ENCODE measurements around the gene CD274. TPM values are rescaled to one million over a fixed set of nuclear protein-coding genes. Genes with fewer than 3 reads are reported as not detected.

The CD274 gene
- total and polyA plus RNA-seq, 2 donors (not counting 1 experiment from before 2014, with no cell fraction given): 3.1 to 3.3 TPM

DNA sequence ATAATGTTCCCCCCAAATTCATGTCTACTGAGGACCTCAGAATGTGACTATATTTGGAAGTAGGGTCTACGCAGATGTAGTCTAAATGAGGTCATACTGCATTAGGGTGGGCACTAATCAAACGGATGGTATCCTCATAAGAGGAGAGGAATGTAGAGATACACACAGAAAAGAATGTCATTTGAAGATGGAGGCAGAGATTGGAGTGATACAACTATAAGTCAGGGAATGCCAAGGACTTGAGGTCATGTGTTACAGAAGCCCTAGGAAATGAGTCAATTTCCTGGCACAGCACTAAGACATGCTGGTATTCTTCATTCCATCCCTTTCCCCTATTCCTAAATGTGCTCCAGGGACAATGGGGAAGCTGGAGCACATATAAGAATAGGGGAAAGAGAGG is 59.2 kb downstream of the CD274 start:
- H3K36me3 ChIP-seq (ENCODE audit: control insufficient read depth, insufficient read depth, low read length): no peaks in the 10 kb centered on the region
- H3K27ac ChIP-seq (ENCODE audit: insufficient read depth, low read length): peak overlapping the region; percentile 98
- H3K4me3 ChIP-seq (replicated peaks in 1 of 4; ENCODE audit: control extremely low read depth in 1 of 4, insufficient read depth in 1 of 4, low read depth in 3 of 4, low read length in 4 of 4): peak overlapping the region; percentile 11 to 66 (median 63)
- H3K27me3 ChIP-seq (ENCODE audit: control insufficient read depth, insufficient read depth, low read length): no peaks in the 10 kb centered on the region
- TF ChIP-seq, protein P1, sequence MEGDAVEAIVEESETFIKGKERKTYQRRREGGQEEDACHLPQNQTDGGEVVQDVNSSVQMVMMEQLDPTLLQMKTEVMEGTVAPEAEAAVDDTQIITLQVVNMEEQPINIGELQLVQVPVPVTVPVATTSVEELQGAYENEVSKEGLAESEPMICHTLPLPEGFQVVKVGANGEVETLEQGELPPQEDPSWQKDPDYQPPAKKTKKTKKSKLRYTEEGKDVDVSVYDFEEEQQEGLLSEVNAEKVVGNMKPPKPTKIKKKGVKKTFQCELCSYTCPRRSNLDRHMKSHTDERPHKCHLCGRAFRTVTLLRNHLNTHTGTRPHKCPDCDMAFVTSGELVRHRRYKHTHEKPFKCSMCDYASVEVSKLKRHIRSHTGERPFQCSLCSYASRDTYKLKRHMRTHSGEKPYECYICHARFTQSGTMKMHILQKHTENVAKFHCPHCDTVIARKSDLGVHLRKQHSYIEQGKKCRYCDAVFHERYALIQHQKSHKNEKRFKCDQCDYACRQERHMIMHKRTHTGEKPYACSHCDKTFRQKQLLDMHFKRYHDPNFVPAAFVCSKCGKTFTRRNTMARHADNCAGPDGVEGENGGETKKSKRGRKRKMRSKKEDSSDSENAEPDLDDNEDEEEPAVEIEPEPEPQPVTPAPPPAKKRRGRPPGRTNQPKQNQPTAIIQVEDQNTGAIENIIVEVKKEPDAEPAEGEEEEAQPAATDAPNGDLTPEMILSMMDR (conservative IDR thresholded peaks at IDR 0.05 in 1 of 2, IDR thresholded peaks at IDR 0.05 in 1 of 2; ENCODE audit: low read depth in 1 of 2, low read length in 2 of 2): no peak
- TF ChIP-seq EZH2 (IDR thresholded peaks at IDR 0.05; ENCODE audit: low read length, missing control alignments): no peak
- peaks cover 13% of the 10 kb centered on the region for H3K4me1 ChIP-seq (ENCODE audit: control insufficient read depth, extremely low read depth, insufficient read depth, low read length)
- H4K20me1 ChIP-seq (ENCODE audit: control insufficient read depth, extremely low read depth, insufficient read depth, low read length): no peaks in the 10 kb centered on the region
- DNase-seq (ENCODE audit: low read depth in 2 of 2): peak; percentile 91 to 100
- peaks cover 20% of the 10 kb centered on the region for H3K79me2 ChIP-seq (ENCODE audit: control insufficient read depth, insufficient read depth, low read length)
- H3K9ac ChIP-seq (ENCODE audit: insufficient read depth, low read length): no peak overlapping the region
- H3K4me2 ChIP-seq (ENCODE audit: extremely low read depth, insufficient read depth, low read length): peak overlapping the region; percentile 96
- no peaks in the 10 kb centered on the region for H3K9me3 ChIP-seq (ENCODE audit: control insufficient read depth, insufficient read depth, low read depth, low read length)
- H2AFZ ChIP-seq (ENCODE audit: low read length): peak overlapping the region; percentile 8

DNA sequence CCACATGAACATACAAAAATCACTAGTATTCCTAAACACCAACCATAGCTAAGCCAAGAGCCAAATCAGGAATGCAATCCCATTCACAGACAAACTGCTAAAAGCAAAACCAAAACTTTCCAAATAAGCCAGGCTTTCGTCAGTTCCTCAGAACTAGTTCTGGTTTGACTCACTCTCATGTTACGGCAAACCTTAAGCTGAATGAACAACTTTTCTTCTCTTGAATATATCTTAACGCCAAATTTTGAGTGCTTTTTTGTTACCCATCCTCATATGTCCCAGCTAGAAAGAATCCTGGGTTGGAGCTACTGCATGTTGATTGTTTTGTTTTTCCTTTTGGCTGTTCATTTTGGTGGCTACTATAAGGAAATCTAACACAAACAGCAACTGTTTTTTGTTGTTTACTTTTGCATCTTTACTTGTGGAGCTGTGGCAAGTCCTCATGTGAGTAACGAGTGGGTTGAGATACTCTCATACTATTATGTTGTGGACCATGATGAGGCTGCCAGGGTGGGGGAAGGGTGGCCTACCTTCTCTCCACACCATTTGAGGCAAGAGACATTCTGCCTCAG is 60.1 kb downstream of the CD274 start, which contains the start of gene PDCD1LG2:
Gene PDCD1LG2, plus strand, starts transcription at position 172 of the 572 bp plus-strand sequence. CDS start 12,016 bp downstream, outside the sequence.
- Histone ChIP-seq H2AFZ (ENCODE audit: low read length) (peak within 1 kb of the TSS; percentile 8), H3K36me3 (ENCODE audit: control insufficient read depth, insufficient read depth, low read length) (no peaks in the 10 kb centered on the region), H3K79me2 (ENCODE audit: control insufficient read depth, insufficient read depth, low read length) (peaks cover 20% of the 10 kb centered on the region), H3K9me3 (ENCODE audit: control insufficient read depth, insufficient read depth, low read depth, low read length) (no peaks in the 10 kb centered on the region), H3K27me3 (ENCODE audit: control insufficient read depth, insufficient read depth, low read length) (no peaks in the 10 kb centered on the region), H4K20me1 (ENCODE audit: control insufficient read depth, extremely low read depth, insufficient read depth, low read length) (no peaks in the 10 kb centered on the region), H3K4me3 (replicated peaks in 1 of 4; ENCODE audit: control extremely low read depth in 1 of 4, insufficient read depth in 1 of 4, low read depth in 3 of 4, low read length in 4 of 4) (peak within 1 kb of the TSS; percentile 62 to 68 (median 65)), H3K9ac (ENCODE audit: insufficient read depth, low read length) (peak within 1 kb of the TSS; percentile 55), H3K4me2 (ENCODE audit: extremely low read depth, insufficient read depth, low read length) (peak within 1 kb of the TSS; percentile 96), H3K4me1 (ENCODE audit: control insufficient read depth, extremely low read depth, insufficient read depth, low read length) (peaks cover 13% of the 10 kb centered on the region), H3K27ac (ENCODE audit: insufficient read depth, low read length) (peak within 1 kb of the TSS; percentile 98)
- peak; percentile 81 to 87 for DNase-seq (ENCODE audit: low read depth in 2 of 2)
- no peak for TF ChIP-seq EZH2 (IDR thresholded peaks at IDR 0.05; ENCODE audit: low read length, missing control alignments)
- TF ChIP-seq, protein P1 (conservative IDR thresholded peaks at IDR 0.05 in 1 of 2, IDR thresholded peaks at IDR 0.05 in 1 of 2; ENCODE audit: low read depth in 1 of 2, low read length in 2 of 2): no peak

DNA sequence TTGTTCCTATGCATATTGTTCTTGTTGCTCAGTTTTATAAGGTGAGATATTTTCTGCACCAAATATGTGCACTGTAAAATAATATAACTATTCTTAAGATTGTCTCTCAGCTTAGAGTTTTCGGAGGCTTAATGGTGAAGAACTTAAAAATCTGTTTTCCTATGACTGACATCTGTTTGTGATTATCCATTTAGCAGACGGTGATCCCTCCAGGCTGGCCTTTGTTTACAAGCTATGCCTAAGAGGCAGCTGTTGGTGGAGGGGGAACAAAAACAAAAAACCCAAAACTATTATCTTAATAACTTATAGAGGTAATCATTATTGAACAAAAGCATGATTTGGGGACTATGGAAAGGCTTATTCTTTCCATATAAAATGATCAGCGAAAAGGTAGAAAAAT is 60.6 kb downstream of the CD274 start:
- peak in 1 of 2 donors; percentile 20 for DNase-seq (ENCODE audit: low read depth in 2 of 2)
- Histone ChIP-seq H3K79me2 (ENCODE audit: control insufficient read depth, insufficient read depth, low read length) (peaks cover 20% of the 10 kb centered on the region), H3K9ac (ENCODE audit: insufficient read depth, low read length) (peak overlapping the region; percentile 55), H3K4me1 (ENCODE audit: control insufficient read depth, extremely low read depth, insufficient read depth, low read length) (peaks cover 13% of the 10 kb centered on the region), H3K4me2 (ENCODE audit: extremely low read depth, insufficient read depth, low read length) (peak overlapping the region; percentile 96), H3K9me3 (ENCODE audit: control insufficient read depth, insufficient read depth, low read depth, low read length) (no peaks in the 10 kb centered on the region), H2AFZ (ENCODE audit: low read length) (no peak overlapping the region), H3K36me3 (ENCODE audit: control insufficient read depth, insufficient read depth, low read length) (no peaks in the 10 kb centered on the region), H3K4me3 (replicated peaks in 1 of 4; ENCODE audit: control extremely low read depth in 1 of 4, insufficient read depth in 1 of 4, low read depth in 3 of 4, low read length in 4 of 4) (peak overlapping the region; percentile 62 to 68 (median 65)), H3K27me3 (ENCODE audit: control insufficient read depth, insufficient read depth, low read length) (no peaks in the 10 kb centered on the region), H4K20me1 (ENCODE audit: control insufficient read depth, extremely low read depth, insufficient read depth, low read length) (no peaks in the 10 kb centered on the region), H3K27ac (ENCODE audit: insufficient read depth, low read length) (peak overlapping the region; percentile 98)
- TF ChIP-seq, protein P1 (conservative IDR thresholded peaks at IDR 0.05 in 1 of 2, IDR thresholded peaks at IDR 0.05 in 1 of 2; ENCODE audit: low read depth in 1 of 2, low read length in 2 of 2): no peak
- no peak for TF ChIP-seq EZH2 (IDR thresholded peaks at IDR 0.05; ENCODE audit: low read length, missing control alignments)

All from fibroblast of lung (primary cell).